GM18873 (cell line): ENCODE data around the gene USP36.
"Not testable (repeated sequence)": the region's sequence is repeated elsewhere in the genome, so short reads cannot be mapped to it uniquely, and the experiment has no call there.

Experiments
- ATAC-seq: cut with Tn5 transposase; IDR thresholded peaks from one replicate; pipeline ENCODE4 v1.9.1; 2021; ENCODE audit warnings: mild to moderate bottlenecking, moderate library complexity, moderate number of reproducible peaks; ENCODE audit not compliant: unreplicated experiment, low FRiP score

The USP36 gene

GRCh38 chr17:78774956-78775571 lies 65.5 kb downstream of the USP36 start:
- ATAC-seq, result no peak

DNA sequence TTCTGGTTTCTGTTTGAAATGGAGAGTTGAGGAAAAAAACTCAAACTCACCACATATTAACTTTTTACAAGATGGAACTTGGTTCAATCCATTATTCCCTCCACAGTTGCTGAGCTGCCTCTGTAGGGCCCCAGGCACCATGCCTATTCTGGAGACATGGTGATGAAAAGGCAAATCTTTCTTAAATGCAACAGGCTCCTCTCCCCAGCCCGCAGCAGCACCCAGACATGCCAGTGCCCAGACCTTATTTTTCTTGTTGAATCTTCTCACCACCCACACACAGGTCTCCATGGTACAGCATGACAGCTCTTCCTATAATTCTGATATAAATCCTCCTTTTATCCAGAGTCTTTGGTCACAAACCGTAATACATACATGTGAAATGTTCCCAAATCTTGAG lies 66.2 kb downstream of the USP36 start:
- no peak for ATAC-seq

GRCh38 chr17:78771758-78772382 lies 68.7 kb downstream of the USP36 start:
- ATAC-seq, result no peak

DNA sequence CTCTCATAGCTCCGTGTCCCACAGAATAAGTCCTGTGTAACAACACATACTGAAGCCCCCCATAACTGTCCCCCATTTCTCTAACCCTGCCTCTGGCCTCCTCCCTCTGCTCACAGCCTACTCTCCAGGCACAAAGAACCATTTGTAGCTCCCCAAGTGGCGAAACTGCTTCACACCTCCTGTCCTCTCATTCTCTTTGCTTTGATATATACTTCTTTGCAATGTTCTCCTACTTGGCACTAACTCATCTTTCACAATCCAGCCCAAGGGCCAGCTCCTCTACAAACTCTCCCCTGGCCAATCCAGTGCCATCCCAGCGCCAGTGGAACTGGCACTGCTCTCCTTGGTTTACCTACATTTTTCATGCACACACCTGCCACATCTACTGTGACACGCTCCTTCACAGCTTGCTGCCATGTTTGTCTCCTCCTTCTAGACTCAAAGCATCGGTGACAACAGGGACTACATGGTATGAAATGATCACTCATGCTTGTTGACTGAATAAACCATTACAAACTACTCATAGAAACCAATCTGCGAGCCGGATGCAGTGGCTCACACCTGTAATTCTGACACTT lies 71.3 kb downstream of the USP36 start:
- no peak for ATAC-seq

DNA sequence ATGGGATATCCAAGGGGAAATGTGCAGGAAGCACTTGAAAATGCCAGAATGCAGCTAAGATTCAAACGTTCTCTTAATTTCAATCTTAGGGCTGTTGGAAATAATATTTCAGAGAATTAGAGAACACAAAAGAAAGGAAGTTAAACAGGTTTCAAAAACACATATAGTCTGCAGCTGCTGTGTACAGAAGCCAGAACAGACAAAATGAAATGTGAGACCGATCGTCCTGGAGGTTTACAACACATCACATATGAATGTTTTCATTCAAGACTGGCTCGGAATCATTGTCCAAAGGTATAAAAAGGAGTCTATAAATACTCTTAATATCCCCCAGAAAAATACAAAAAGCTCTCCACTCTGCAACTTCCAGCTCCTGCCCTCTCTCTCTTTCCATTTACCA lies 72.8 kb downstream of the USP36 start:
- no peak for ATAC-seq

GRCh38 chr17:78766743-78767294 lies 73.8 kb downstream of the USP36 start:
- no peak for ATAC-seq

DNA sequence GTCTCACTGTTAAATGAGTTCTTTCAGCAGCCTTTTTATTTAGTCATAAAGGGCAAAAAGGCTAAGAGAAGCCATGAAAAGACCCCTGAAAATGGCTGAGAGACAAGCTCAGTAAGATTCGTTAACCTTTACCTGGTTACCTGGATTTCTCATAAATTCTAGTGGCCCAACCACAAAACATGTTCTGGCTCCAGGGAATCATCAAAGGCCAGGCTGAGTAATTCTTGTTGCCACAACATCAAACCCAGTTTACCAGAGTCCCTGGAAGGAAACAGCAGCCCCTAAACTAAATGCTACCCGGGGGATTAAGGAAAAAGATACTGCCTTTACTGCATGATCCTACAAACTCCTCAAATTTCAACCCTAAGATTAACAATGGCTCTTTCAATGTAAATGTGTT lies 74.4 kb downstream of the USP36 start:
- ATAC-seq, result no peak

- no peak for ATAC-seq
Measured at GRCh38 chr17:78765821-78766220, 74.8 kb downstream of the USP36 start.

GRCh38 chr17:78764871-78765270 lies 75.7 kb downstream of the USP36 start:
- no peak for ATAC-seq

DNA sequence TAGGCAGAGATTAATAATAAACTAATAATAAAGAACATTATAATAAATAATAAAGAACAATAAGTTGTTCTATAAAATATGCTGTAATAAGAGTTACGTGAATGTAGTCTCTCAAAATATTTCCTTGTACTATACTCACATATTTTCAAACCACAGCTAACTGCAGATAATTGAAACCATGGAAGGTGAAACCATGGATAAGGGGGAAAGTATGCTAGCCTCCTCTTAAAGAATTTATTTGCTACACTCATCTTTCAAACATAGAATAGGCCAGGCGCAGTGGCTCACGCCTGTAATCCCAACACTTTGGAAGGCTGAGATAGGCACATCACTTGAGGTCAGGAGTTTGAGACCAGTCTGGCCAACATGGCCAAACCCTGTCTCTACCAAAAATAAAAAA lies 77.1 kb downstream of the USP36 start:
- ATAC-seq, result no peak

- ATAC-seq, result no peak
Measured at GRCh38 chr17:78761789-78762406, 78.7 kb downstream of the USP36 start.

DNA sequence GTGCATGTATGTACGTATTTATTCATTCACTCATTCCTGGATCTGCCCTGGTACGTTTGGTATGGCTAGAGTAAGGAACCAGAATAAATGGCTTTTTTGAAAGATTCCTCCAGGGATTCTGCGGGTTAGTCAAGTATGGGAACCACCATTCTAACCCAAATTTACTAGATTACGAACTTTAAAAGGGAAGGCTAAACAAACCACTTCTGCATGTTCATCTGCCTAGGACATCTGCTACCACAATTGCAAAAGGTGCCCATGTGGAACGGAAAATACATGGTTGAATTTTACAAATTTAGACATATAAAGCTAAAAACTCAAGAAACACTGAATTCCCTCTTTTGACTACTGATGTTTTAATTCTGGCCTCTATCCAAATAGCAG lies 80.7 kb downstream of the USP36 start:
- ATAC-seq, result no peak

DNA sequence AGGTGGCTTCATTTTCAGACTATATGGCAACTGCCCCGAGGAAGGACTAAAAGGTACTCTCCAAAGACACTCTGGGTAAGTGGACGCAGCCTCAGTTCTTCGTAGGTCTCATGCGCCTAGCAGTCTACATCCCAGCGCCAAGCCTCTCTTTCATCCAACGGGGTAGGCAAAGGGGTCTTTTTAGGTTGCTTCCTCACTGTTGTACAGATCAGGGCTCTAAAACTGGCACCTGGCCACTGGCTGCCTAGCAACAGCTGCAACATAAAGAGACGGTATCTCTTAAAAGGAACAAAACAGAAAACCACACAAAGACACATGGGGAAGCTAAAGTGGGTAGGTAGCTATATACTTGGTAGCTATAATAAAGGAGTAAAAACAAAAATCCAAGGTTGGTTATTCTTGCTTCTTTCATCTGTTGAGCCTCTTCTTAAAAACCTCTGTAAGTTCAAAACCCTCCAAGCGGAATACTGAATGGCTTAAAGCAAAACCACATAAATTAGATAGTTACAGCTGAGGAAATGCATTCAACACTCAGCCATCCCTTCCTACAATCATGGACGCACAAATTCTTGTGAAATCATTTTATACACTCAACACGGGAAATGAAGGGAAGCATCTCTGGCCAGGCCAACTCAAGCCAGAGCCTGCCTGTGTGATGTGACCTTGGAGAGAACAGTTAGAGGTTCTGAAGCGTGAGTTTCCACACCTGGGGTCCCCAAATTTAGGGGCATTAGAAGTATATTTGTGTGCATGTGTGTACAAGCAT lies 81.2 kb downstream of the USP36 start:
- ATAC-seq, result no peak

DNA sequence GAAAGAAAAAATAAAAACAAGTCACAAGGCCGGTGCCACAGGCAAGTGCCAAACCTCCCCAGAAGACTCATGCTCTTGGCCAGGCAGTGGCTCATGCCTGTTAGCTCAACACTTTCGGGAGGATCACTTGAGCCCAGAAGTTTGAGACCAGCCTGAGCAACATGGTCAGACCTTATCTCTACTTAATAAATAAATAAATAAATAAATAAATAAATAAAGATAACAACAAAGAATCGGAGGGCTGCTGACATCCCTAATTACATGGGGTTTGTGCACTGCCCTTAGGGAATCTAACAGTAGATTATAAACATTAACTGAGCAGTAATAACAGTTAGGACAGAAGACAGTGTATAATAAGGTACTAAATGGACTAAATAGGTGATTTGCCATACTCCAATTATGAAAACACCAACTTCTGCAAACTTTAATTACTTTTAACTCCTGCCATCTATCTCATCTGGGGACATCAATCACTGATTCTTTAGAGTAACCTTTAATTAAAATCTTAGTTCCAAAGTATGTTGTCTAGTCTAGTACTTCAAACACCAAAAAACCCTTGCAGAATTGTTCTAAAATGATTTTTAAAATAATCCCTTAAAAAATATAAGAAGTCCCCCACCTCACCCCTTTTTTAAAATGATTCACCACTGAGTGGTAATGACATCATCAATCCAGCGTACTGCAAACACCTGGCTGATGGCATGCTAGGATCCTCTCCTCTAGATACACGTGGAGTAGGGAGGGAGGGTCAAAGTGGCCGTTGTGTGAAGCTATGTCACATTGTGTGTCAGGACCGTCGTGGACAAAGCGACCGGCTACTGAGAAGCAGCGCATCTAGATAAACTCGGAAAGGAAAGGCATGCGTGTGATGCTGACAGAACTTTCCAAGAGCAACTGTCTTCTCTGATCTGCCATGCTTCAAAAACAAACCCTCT lies 87.0 kb downstream of the USP36 start:
- no peak for ATAC-seq

- ATAC-seq, result no peak
Measured at GRCh38 chr17:78751447-78752161, 89.0 kb downstream of the USP36 start.

GRCh38 chr17:78751000-78751399 lies 89.6 kb downstream of the USP36 start:
- not testable (repeated sequence) for ATAC-seq

- ATAC-seq, result peak; percentile 42
Measured at GRCh38 chr17:78748730-78749317, 91.8 kb downstream of the USP36 start.

- peak; percentile 33 for ATAC-seq
Measured at GRCh38 chr17:78748048-78748729, 92.4 kb downstream of the USP36 start.
